HepG2 (cell line): ENCODE results near the gene CDH23. TPM values are rescaled to one million over a fixed set of nuclear protein-coding genes. Genes with fewer than 3 reads are reported as not detected.

ENCODE experiments used
- ATAC-seq: fragments of 200-7000 bp; cut with Tn5 transposase; 3 replicates; pipeline ENCODE4 v1.9.1; 2020; ENCODE audit warnings: mild to moderate bottlenecking, moderate library complexity
- BruUV-seq: library from RNA; stranded (reverse); fragments of 400-500 nt; replicated peaks from 2 replicates; lab custom pipeline; 2021; lab: Mats Ljungman, UMichigan
- CTCF ChIA-PET: fragments of 300-600 bp; formaldehyde crosslinking; extraction: SDS; loops from one replicate; lab custom pipeline; 2021; ENCODE audit warnings: low total read pairs, inconsistent platforms, low intra/inter-chr PET ratio; lab: Yijun Ruan, JAX
- POLR2A ChIA-PET: fragments of 350-600 bp; sonication (Branson Sonifier 250); formaldehyde crosslinking; loops from one replicate; lab custom pipeline; 2020; ENCODE audit warnings: antibody characterized with exemption, inconsistent platforms; lab: Yijun Ruan, JAX
- DNase-seq: peaks from one replicate; pipeline ENCODE4 v3.0.0-alpha.2; 2015; ENCODE audit warnings: low spot score
- FAIRE-seq: peaks from 3 replicates; lab custom pipeline; 2011; peaks lifted over from hg19 to GRCh38; lab: Jason Lieb, UNC
- H2AFZ ChIP-seq: one replicate; pipeline ENCODE4 v1.6.1; 2011; ENCODE audit warnings: low read length, inconsistent platforms
- H3K27ac ChIP-seq: fragments of 300-600 bp; 3 replicates; pipeline ENCODE4 v1.8.0; 2011; ENCODE audit warnings: mixed run types, mild to moderate bottlenecking, mixed read lengths, low read length, inconsistent platforms; ENCODE audit not compliant: insufficient read depth; ENCODE audit errors: extremely low read length
- H3K27me3 ChIP-seq, 2 experiments: fragments of 200-600 bp in 1 of 2; 2 replicates in 1 of 2; 3 replicates in 1 of 2; pipeline versions ENCODE4 v1.6.0 to v1.8.0; 2011; ENCODE audit warnings: low read length in 2 of 2, mild to moderate bottlenecking in 2 of 2, moderate library complexity in 2 of 2, inconsistent platforms in 1 of 2; ENCODE audit not compliant: insufficient read depth in 2 of 2, control insufficient read depth in 1 of 2
- H3K36me3 ChIP-seq, 2 experiments: fragments of 200-600 bp in 1 of 2; replicated peaks in 1 of 2; 2 replicates in 1 of 2; 3 replicates in 1 of 2; pipeline versions ENCODE4 v1.5.1 to v1.8.0; 2011; ENCODE audit warnings: low read length in 2 of 2, inconsistent platforms in 1 of 2; ENCODE audit not compliant: insufficient read depth in 2 of 2, control insufficient read depth in 1 of 2
- H3K4me1 ChIP-seq: 2 replicates; pipeline ENCODE4 v1.5.1; 2012; ENCODE audit warnings: low read length, inconsistent platforms; ENCODE audit not compliant: insufficient read depth
- H3K4me2 ChIP-seq: 2 replicates; pipeline ENCODE4 v1.6.0; 2011; ENCODE audit warnings: low read depth, low read length, inconsistent platforms
- H3K4me3 ChIP-seq, 3 experiments: fragments of 200-600 bp in 1 of 3; sonication (generic), shearing (Covaris generic) in 1 of 3; replicated peaks in 1 of 3; 2 replicates each; pipeline ENCODE4 v1.5.1; 2011 to 2016; ENCODE audit warnings: low read length in 3 of 3, inconsistent platforms in 2 of 3, low read depth in 2 of 3, mild to moderate bottlenecking in 2 of 3, control low read depth in 1 of 3, mixed read lengths in 1 of 3; ENCODE audit not compliant: insufficient read depth in 1 of 3
- H3K79me2 ChIP-seq: one replicate; pipeline ENCODE4 v1.6.1; 2011; ENCODE audit warnings: low read length, inconsistent platforms; ENCODE audit not compliant: insufficient read depth
- H3K9ac ChIP-seq: 2 replicates; pipeline ENCODE4 v1.6.0; 2011; ENCODE audit warnings: mild to moderate bottlenecking, low read depth, low read length, inconsistent platforms; ENCODE audit not compliant: insufficient read depth
- H3K9me3 ChIP-seq: 2 replicates; pipeline ENCODE4 v1.5.1; 2012; ENCODE audit warnings: mild to moderate bottlenecking, low read length
- H4K20me1 ChIP-seq: 2 replicates; pipeline ENCODE4 v1.6.0; 2011; ENCODE audit warnings: inconsistent platforms, mild to moderate bottlenecking, low read length, moderate library complexity; ENCODE audit not compliant: insufficient read depth
- SMAD3 ChIP-seq: sonication (generic); formaldehyde crosslinking; IDR thresholded peaks from 2 replicates; pipeline ENCODE4 v1.4.0; 2020; ENCODE audit warnings: missing genetic modification reagents
- WGBS: methylation state at CpG from one replicate; pipeline ENCODE4 v1.1.6; 2017; ENCODE audit warnings: low lambda C conversion rate; 5-methylcytosine and 5-hydroxymethylcytosine counted together
- in situ Hi-C: cut with HindIII; loops from 2 replicates; pipeline ENCODE4 v1.10.0; 2017; ENCODE audit warnings: low pct_unique_long_range_greater_than_20kb; ENCODE audit not compliant: extremely low pct_ligation_motif_present
- intact Hi-C: fragments of 100-400 bp; cut with micrococcal nuclease; formaldehyde crosslinking; loops from one replicate; pipeline ENCODE4 v1.10.0; 2022; ENCODE audit not compliant: unreplicated experiment
- polyA plus RNA-seq, 8 experiments: library from polyadenylated mRNA; depleted of rRNA in 3 of 8; stranded (reverse) in 7 of 8; unstranded in 1 of 8; fragments of >200 nt; fragmentation: Illumina TruSeq in 4 of 8; extraction: Trizol in 4 of 8; gene quantifications; 2 replicates each; pipeline versions ENCODE4 v1.2.1 to v1.2.3, GENCODE V29; 2011 to 2016; ENCODE audit warnings: low read depth in 4 of 8, missing spikeins in 1 of 8, mixed read lengths in 1 of 8; ENCODE audit not compliant: insufficient read depth in 1 of 8
- total RNA-seq, 5 experiments: library from RNA; depleted of rRNA; stranded (reverse); fragments of >200 nt; fragmentation: Illumina TruSeq; extraction: Trizol; gene quantifications; 2 replicates each; pipeline ENCODE4 v1.2.3, GENCODE V29; 2016; ENCODE audit warnings: low read depth in 1 of 5
- TF ChIP-seq, protein P1 (sequence below), 2 experiments: IDR thresholded peaks; 2 replicates each; pipeline ENCODE4 v1.6.1; 2011 to 2012; ENCODE audit warnings: low read length in 2 of 2, borderline replicate concordance in 1 of 2, low read depth in 1 of 2, mild to moderate bottlenecking in 1 of 2, moderate library complexity in 1 of 2
- TF ChIP-seq, protein P2 (sequence below): sonication (generic); formaldehyde crosslinking; IDR thresholded peaks from 2 replicates; pipeline ENCODE4 v1.5.0; 2020; ENCODE audit warnings: missing genetic modification reagents

Gene CDH23
- total and polyA plus RNA-seq, 2 of the 13 experiments (the other 11 are each of a cell fraction or from before 2014, with no cell fraction given): 0.13 TPM; not detected in 1

DNA sequence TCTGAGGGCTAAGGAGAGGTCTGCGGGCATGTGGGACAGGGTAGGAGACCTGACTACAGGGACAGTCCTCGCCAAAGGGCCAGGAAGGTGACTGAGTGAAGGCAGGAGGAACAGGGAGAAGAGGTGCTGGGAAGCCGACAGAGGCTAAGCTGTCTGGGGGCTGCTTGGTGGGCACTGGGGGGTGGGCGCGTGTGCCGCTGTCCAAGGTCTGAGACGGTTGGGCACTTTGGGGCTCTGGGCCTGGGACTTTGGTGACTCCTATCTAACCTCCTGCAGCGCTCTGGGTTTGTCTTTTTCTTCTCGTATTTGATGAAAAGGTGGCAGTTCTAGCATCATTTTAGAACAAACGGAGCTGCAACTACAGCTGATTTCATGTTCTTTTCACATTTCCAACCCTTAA is 181.3 kb downstream of the CDH23 start:
- Histone ChIP-seq H4K20me1 (no peaks in the 10 kb centered on the region), H3K4me2 (no peak overlapping the region), H3K27me3 (peaks cover 4 to 38% of the 10 kb centered on the region in 2 experiments; a peak in 3 of 5 replicates), H3K4me3 (no peak overlapping the region), H2AFZ (no peak overlapping the region), H3K4me1 (no peaks in the 10 kb centered on the region), H3K9me3 (no peaks in the 10 kb centered on the region), H3K36me3 (no peaks in the 10 kb centered on the region), H3K79me2 (no peaks in the 10 kb centered on the region), H3K27ac (no peak overlapping the region), H3K9ac (no peak overlapping the region)
- 50% methylated on average over 10 of the region's 10 CpGs for WGBS
- ATAC-seq (no peak), FAIRE-seq (no peak), DNase-seq (no peak)
- ChIA-PET CTCF (no interaction called here), POLR2A (no interaction called here)
- intact Hi-C loops (no loop called here), in situ Hi-C loops (no loop called here)
- BruUV-seq: no TSS peak
- TF ChIP-seq, protein P1, sequence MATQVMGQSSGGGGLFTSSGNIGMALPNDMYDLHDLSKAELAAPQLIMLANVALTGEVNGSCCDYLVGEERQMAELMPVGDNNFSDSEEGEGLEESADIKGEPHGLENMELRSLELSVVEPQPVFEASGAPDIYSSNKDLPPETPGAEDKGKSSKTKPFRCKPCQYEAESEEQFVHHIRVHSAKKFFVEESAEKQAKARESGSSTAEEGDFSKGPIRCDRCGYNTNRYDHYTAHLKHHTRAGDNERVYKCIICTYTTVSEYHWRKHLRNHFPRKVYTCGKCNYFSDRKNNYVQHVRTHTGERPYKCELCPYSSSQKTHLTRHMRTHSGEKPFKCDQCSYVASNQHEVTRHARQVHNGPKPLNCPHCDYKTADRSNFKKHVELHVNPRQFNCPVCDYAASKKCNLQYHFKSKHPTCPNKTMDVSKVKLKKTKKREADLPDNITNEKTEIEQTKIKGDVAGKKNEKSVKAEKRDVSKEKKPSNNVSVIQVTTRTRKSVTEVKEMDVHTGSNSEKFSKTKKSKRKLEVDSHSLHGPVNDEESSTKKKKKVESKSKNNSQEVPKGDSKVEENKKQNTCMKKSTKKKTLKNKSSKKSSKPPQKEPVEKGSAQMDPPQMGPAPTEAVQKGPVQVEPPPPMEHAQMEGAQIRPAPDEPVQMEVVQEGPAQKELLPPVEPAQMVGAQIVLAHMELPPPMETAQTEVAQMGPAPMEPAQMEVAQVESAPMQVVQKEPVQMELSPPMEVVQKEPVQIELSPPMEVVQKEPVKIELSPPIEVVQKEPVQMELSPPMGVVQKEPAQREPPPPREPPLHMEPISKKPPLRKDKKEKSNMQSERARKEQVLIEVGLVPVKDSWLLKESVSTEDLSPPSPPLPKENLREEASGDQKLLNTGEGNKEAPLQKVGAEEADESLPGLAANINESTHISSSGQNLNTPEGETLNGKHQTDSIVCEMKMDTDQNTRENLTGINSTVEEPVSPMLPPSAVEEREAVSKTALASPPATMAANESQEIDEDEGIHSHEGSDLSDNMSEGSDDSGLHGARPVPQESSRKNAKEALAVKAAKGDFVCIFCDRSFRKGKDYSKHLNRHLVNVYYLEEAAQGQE (IDR thresholded peaks at IDR 0.05; ENCODE audit: borderline replicate concordance in 1 of 2, low read depth in 1 of 2, low read length in 2 of 2): peak in 1 of 2 experiments; percentile 61; a peak in 3 of 4 replicates
- TF ChIP-seq, protein P2, sequence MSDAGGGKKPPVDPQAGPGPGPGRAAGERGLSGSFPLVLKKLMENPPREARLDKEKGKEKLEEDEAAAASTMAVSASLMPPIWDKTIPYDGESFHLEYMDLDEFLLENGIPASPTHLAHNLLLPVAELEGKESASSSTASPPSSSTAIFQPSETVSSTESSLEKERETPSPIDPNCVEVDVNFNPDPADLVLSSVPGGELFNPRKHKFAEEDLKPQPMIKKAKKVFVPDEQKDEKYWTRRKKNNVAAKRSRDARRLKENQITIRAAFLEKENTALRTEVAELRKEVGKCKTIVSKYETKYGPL (CRISPR knock-in tag): no peak

DNA sequence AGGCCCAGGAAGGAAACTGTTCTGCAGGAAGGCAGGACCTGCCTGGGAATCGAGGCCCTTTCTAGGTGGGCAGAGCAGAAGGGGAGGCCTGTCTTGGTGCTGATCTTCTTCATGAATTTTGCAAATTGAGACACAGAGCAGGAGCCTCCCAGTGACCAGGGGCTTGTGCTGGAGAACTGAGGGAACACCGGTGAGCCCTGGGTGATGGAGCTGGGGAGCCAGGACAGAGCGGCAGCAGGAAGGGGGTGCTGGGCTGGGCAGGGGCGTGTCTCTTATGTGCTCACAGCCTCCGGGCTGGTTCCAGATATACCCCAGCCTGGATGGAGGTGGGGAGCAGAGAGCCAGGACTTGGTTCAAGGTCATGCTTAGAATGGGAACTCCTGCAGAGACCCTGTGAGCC is 182.9 kb downstream of the CDH23 start:
- no peaks in the 10 kb centered on the region for H3K4me1 ChIP-seq
- H3K9ac ChIP-seq: no peak overlapping the region
- DNase-seq: no peak
- no peaks in the 10 kb centered on the region for H3K79me2 ChIP-seq
- no TSS peak for BruUV-seq
- no peak overlapping the region for H3K4me2 ChIP-seq
- H3K27ac ChIP-seq: no peak overlapping the region
- no peak overlapping the region for H2AFZ ChIP-seq
- no peak overlapping the region for H3K4me3 ChIP-seq
- CTCF ChIA-PET: no interaction called here
- FAIRE-seq: no peak
- TF ChIP-seq SMAD3 (CRISPR knock-in tag): no peak
- no peaks in the 10 kb centered on the region for H4K20me1 ChIP-seq
- POLR2A ChIA-PET: no interaction called here
- H3K36me3 ChIP-seq: no peaks in the 10 kb centered on the region
- 65% methylated on average over 3 of the region's 5 CpGs for WGBS
- peaks cover 4 to 24% of the 10 kb centered on the region in 2 experiments; a peak in 4 of 5 replicates for H3K27me3 ChIP-seq
- in situ Hi-C loops: no loop called here
- intact Hi-C loops: no loop called here
- H3K9me3 ChIP-seq: no peaks in the 10 kb centered on the region
- no peak for ATAC-seq
